Activated T-helper 1 cell treated with anti-CD3 and anti-CD28 coated beads, Interleukin-12 subunit alpha, Interleukin-12 subunit beta, Interleukin-2, Interleukin-4 antibody, amounts not matched to agents 30 ng/mL and 10 ng/mL and 1 ng/mL, durations not matched to agents 14 hours and 24 hours and 36 hours (primary cell): Measurements from ENCODE around the gene SLC25A39. TPM values are rescaled to one million over a fixed set of nuclear protein-coding genes. Genes with fewer than 3 reads are reported as not detected.

Experiments used
- DNase-seq: peaks from one replicate; pipeline ENCODE4 v3.0.0; 2021; ENCODE audit warnings: low spot score
- H3K27ac Mint-ChIP-seq: one replicate; pipeline ENCODE4 v1.8.0; 2021; ENCODE audit warnings: mild to moderate bottlenecking, mixed read lengths
- H3K27me3 Mint-ChIP-seq: one replicate; pipeline ENCODE4 v1.8.0; 2022; ENCODE audit warnings: mild to moderate bottlenecking, moderate library complexity, mixed read lengths; ENCODE audit not compliant: insufficient read depth
- H3K36me3 Mint-ChIP-seq: one replicate; pipeline ENCODE4 v1.8.0; 2021; ENCODE audit warnings: low read depth, mixed read lengths
- H3K4me1 Mint-ChIP-seq: one replicate; pipeline ENCODE4 v1.8.0; 2021; ENCODE audit warnings: low read depth, mixed read lengths
- H3K4me3 Mint-ChIP-seq: one replicate; pipeline ENCODE4 v1.8.0; 2021; ENCODE audit warnings: mild to moderate bottlenecking, moderate library complexity, mixed read lengths
- H3K9me3 Mint-ChIP-seq: one replicate; pipeline ENCODE4 v1.8.0; 2021; ENCODE audit warnings: mixed read lengths
- intact Hi-C: fragments of 100-400 bp; cut with micrococcal nuclease; formaldehyde crosslinking; loops from one replicate; pipeline ENCODE4 v1.15.1; 2024
- total RNA-seq: library from RNA; stranded (reverse); gene quantifications from 2 replicates; pipeline ENCODE4 v1.2.3, GENCODE V29; 2022

Gene SLC25A39
- total RNA-seq, 1 donor from 2014 or later = 169 TPM

DNA sequence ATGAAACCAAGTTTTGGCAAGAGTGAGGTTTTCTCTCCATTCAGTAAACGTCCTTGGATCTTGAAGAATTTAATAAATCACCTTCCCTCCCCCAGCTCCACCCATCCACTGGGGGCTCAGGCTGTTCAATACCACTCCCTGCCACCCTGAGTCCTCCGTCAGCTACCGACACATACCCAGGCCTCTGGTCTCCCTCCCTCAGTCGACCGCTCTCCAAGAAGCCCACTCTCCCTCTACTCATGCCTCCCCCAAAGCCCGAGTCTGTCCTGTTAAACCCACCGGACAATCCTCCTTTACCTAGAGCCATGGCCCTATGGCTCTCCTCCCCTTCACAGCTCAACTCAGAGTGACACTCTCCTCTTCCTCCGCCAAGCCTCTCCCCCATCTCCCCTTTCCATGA lies 37.0 kb downstream of the SLC25A39 start:
- intact Hi-C loops = no loop called here
- Mint-ChIP-seq H3K9me3 (no peaks in the 10 kb centered on the region), H3K4me1 (no peaks in the 10 kb centered on the region), H3K27ac (no peak overlapping the region), H3K27me3 (peaks cover 8% of the 10 kb centered on the region), H3K4me3 (no peak overlapping the region), H3K36me3 (no peaks in the 10 kb centered on the region)
- no peak for DNase-seq

DNA sequence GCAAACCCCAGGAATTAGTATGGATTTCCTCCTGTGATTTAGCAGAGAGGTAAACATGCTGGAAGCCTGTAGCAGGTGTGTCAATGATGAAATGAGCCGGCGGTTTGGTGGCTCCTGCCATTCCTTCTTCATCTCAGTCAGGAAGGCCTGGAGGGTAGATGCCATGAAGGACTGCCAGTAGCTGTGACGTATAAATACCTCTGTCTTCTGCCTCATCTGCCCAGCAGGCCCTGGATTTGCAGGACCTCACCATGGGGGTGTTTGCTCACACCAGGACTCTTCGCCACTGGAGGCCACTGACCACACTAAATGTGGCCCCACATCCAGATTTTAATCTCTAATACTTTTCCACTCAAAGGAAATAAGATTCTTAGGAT lies 40.6 kb downstream of the SLC25A39 start:
- Mint-ChIP-seq H3K36me3 (no peaks in the 10 kb centered on the region), H3K4me1 (peaks cover 13% of the 10 kb centered on the region), H3K4me3 (no peak overlapping the region), H3K27me3 (peaks cover 5% of the 10 kb centered on the region), H3K9me3 (no peaks in the 10 kb centered on the region), H3K27ac (no peak overlapping the region)
- intact Hi-C loops = no loop called here
- no peak for DNase-seq

DNA sequence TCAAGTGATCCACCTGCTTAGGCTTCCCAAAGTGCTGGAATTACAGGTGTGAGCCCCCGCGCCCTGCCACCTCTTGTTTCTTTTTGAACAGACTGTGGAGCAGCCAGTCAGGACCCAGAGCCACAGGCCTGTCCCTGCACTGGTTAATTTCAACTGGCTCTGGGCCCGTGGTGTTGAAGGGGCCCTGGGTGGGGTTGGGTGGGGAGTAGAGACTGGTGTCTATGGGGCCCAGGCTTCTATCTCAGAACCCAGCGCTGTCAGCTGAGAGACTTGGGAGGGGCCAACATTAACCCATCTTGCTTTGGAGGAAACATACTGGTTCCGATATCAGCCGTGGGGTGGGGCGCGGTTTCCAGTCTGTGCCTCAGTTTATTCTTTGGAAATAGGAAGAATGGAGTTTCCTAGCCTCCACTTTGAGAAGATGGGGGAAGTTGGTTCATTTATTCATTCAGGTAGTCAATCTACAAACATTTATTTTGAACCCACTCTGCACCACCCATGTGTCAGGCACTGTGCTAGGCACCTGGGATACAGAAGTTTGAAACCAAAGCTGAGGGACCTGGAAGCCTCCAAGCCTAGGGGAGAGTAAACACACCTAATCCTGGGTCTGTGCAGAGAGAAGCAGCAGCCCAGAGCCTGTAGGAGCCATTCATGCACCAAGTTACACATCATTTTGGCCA lies 41.1 kb downstream of the SLC25A39 start:
- H3K27me3 Mint-ChIP-seq = peaks cover 8% of the 10 kb centered on the region
- H3K4me1 Mint-ChIP-seq = peaks cover 13% of the 10 kb centered on the region

DNA sequence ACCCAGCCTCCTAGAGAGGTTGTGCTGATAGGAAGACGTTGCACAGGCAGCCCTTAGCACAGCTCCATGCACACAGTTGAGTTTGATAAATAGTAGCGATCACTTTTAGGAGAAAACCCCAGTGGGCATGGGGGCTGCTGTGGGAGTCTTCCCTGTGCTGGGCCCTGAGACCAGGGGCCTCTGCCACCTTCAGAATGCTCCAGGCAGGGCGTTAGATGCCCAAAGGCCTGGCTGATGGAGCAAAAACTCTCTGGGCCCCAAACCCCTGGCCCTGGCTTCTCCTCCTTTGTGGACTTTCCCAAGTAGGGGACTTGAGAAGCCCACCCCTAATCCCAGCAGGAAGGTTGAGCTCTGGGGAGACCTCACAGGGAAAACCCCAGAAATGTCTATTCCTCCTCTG lies 42.4 kb downstream of the SLC25A39 start:
- intact Hi-C loops = no loop called here
- Mint-ChIP-seq H3K36me3 (no peaks in the 10 kb centered on the region), H3K27ac (no peak overlapping the region), H3K4me3 (no peak overlapping the region), H3K27me3 (peaks cover 8% of the 10 kb centered on the region), H3K9me3 (no peaks in the 10 kb centered on the region), H3K4me1 (peaks cover 13% of the 10 kb centered on the region)
- DNase-seq = no peak

More for the DNA sequence above, 41.1 kb downstream of the SLC25A39 start:
- H3K36me3 Mint-ChIP-seq = no peaks in the 10 kb centered on the region
- intact Hi-C loops = no loop called here
- H3K4me3 Mint-ChIP-seq = no peak overlapping the region
- H3K9me3 Mint-ChIP-seq = no peaks in the 10 kb centered on the region
- no peak overlapping the region for H3K27ac Mint-ChIP-seq
- DNase-seq = no peak

DNA sequence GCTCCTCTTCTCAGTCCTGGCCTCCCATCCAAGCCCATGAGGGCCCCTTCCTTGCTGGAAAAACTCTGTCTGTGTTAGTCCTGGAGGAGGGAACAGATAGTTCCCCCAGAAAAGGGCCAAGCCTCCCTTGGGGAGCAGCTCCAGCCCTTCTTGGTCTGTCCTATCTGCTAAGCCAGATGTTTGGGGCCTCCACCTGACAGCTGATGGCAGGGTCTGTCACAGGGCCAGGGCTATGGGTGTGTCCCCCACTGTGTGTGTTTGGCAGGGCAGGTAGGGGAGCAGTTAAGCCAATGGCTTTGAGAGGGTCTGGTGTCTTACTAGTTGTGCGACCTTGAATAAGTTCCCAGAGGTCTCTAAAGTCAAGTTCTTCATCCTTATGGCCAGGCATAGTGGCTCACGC lies 43.1 kb downstream of the SLC25A39 start:
- Mint-ChIP-seq H3K4me3 (no peak overlapping the region), H3K27me3 (peaks cover 8% of the 10 kb centered on the region), H3K9me3 (no peaks in the 10 kb centered on the region), H3K27ac (no peak overlapping the region), H3K4me1 (peaks cover 13% of the 10 kb centered on the region), H3K36me3 (no peaks in the 10 kb centered on the region)
- intact Hi-C loops = no loop called here
- no peak for DNase-seq

DNA sequence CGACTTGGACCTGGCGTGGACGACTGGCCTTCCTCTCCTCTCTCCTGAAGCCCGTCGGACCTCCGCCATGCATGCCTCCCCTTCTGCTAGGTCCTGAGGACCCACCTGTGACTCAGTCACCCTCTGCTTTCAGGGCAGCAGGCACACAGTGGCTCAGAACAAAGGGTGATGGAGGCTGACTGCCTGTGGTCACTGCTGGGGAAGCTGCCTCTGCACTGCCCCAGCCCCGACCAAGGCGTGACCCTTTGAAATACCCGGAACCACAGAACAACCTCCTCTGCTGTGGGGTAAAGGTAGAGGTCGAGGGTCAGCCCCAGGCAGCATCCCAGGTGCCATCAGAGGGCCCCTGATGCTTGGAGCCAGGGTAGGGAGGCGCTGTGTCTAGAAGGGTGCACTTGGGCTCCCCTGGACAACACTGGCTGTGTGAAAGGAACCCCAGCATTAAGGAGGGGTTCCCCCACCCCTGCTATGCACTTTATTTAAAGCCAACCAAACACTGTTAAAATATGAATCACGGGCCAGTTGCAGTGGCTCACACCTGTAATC lies 44.2 kb downstream of the SLC25A39 start:
- no peak for DNase-seq
- Mint-ChIP-seq H3K27me3 (peaks cover 8% of the 10 kb centered on the region), H3K9me3 (no peaks in the 10 kb centered on the region), H3K4me3 (no peak overlapping the region), H3K27ac (no peak overlapping the region), H3K4me1 (peaks cover 13% of the 10 kb centered on the region), H3K36me3 (no peaks in the 10 kb centered on the region)
- intact Hi-C loops = no loop called here

DNA sequence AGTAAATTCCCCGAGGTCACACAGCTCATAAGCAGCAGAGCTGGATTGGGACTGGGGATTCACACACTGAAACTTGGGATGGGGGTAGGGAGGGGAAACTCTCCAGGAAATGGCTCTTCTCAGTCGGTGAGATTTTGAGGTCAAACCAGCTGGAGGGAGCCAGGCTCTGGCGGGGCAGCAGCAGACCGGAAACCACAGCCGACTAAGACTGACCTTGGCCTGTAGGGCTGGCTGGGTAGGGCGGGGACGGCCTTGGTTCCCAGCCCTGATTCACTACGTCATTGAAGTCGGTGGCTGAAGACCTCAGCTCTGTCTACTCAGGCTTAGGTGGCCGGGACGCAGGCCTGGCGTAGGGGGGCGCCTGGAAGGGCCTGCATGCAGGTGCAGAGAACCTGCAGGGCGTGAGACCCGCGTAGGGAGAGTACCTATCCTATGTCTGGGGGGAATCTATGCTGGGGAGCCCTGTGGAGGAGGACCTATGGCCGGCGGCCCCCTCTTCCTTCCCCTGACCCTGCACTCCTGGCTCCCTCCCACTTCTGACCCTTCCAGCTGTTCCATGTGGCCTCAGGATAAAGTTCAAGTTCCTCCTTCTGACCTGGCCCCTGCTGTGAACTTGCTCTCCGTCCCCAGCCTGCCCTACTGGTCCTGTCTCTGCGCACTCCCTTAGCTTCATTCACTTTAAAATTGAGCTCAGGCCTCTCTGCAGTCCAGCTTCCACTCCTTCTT lies 44.8 kb downstream of the SLC25A39 start:
- peaks cover 13% of the 10 kb centered on the region for H3K4me1 Mint-ChIP-seq
- no peak overlapping the region for H3K27ac Mint-ChIP-seq
- peaks cover 8% of the 10 kb centered on the region for H3K27me3 Mint-ChIP-seq
- no peaks in the 10 kb centered on the region for H3K9me3 Mint-ChIP-seq
- intact Hi-C loops = no loop called here
- H3K36me3 Mint-ChIP-seq = no peaks in the 10 kb centered on the region
- no peak for DNase-seq
- H3K4me3 Mint-ChIP-seq = no peak overlapping the region

DNA sequence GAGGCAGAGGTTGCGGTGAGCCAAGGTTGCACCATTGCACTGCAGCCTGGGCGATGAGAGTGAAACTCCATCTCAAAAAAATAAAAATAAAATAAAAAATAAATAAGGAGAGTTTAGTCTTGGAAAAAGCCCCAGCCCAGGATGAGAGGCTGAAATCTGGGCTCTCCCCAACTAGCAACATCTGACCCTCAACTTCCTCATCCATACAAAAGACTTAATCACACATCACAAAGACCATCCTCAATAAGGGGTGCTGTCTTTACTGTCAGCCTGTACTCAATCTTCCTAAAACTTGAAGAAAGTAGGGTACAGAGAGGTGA lies 45.3 kb downstream of the SLC25A39 start:
- H3K27me3 Mint-ChIP-seq = peaks cover 8% of the 10 kb centered on the region
- H3K4me1 Mint-ChIP-seq = peaks cover 13% of the 10 kb centered on the region
- H3K4me3 Mint-ChIP-seq = no peak overlapping the region
- H3K36me3 Mint-ChIP-seq = no peaks in the 10 kb centered on the region
- intact Hi-C loops = no loop called here
- no peaks in the 10 kb centered on the region for H3K9me3 Mint-ChIP-seq
- DNase-seq = no peak
- H3K27ac Mint-ChIP-seq = no peak overlapping the region

DNA sequence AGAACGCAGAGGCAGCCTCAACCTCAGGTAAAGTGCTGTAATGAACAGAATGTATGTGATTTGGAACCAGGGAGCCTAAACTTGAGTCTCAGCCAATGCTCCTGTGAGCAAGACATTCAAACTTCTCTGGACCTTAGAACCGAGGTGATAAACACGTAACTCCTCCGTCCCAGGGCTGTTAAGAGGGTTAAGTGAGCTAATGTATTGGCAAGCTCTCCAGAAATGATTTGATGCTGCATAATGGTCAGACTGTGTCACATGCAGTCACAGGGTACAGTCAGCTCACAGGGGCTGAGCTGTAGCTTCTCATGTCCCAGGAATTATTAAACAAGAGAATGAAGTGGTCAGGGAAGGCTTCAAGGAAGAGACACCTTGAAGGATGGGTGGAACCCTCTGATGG lies 46.6 kb downstream of the SLC25A39 start:
- Mint-ChIP-seq H3K9me3 (no peaks in the 10 kb centered on the region), H3K27ac (no peak overlapping the region), H3K4me3 (no peak overlapping the region), H3K36me3 (no peaks in the 10 kb centered on the region), H3K4me1 (peaks cover 13% of the 10 kb centered on the region), H3K27me3 (peaks cover 9% of the 10 kb centered on the region)
- intact Hi-C loops = no loop called here
- DNase-seq = no peak

DNA sequence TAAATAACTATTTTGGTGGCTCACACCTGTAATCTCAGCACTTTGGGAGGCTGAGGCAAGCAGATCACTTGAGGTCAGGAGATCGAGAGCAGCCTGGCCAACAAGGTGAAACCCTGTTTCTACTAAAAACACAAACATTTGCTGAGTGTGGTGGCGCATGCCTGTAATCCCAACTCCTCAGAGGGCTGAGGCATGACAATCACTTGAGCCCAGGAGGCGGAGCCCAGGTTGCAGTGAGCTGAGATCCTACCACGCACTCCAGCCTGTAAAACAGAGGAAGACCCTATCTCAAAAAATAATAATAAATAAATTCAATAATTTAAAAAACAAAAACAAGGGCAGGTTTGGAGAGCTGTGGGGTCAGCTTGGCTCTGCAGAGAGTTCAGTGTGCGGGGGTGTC lies 51.0 kb downstream of the SLC25A39 start:
- no peak overlapping the region for H3K4me3 Mint-ChIP-seq
- no peak overlapping the region for H3K27ac Mint-ChIP-seq
- no peaks in the 10 kb centered on the region for H3K4me1 Mint-ChIP-seq
- H3K36me3 Mint-ChIP-seq = no peaks in the 10 kb centered on the region
- no peaks in the 10 kb centered on the region for H3K9me3 Mint-ChIP-seq
- DNase-seq = no peak
- peaks cover 11% of the 10 kb centered on the region for H3K27me3 Mint-ChIP-seq
- intact Hi-C loops = no loop called here

DNA sequence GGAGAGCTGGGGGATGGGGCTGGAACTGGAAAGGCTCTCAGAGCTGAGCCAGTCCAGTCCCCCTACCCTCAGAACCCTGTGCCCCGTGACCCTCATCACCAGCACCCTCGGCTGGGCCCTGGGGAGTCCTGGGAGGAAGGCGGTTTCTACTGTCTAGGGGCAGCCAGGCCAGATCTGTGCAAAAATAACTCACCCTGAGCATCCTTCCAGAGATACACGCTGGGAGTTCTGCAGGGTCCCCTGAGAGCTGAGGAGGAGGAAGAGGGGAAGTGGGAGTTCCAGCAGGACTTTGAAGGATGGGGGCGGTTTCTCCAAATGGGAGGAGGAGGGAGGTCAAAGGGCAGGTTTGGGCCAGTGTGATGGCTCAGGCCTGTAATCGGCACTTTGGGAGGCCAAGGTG lies 51.7 kb downstream of the SLC25A39 start:
- Mint-ChIP-seq H3K4me1 (no peaks in the 10 kb centered on the region), H3K4me3 (no peak overlapping the region), H3K27ac (no peak overlapping the region), H3K27me3 (peaks cover 7% of the 10 kb centered on the region), H3K36me3 (no peaks in the 10 kb centered on the region), H3K9me3 (no peaks in the 10 kb centered on the region)
- DNase-seq = no peak
- intact Hi-C loops = no loop called here

DNA sequence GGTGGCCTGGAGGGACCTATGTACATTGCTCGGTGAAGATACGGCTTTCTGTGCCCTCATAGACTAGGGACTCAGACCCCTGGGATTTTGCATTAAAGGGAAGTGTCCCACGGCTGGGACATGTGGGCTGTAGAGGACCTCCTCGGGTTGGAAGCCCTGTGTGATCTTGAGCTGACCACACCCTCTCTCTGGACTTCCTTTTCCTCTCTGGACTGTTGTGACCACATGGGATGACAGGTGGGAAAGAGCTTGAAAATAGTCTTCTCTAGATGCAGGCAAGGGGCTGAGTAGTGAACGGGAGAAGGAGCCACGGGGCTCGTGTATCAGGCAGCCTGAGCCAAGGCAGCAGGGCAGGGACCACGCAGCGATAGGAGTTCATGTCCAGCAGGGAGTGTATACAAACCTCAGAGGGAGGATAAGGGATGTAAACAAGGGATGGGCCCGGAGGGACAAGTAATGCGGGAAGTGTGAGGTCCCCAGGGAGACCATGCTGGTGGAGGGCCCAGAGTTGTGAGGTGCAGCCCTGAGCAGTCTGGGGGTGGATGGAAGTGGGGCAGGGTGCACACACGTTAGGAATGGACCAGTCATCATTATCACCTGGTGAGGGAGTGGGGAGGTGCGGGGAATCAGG lies 52.2 kb downstream of the SLC25A39 start:
- DNase-seq = no peak
- Mint-ChIP-seq H3K27ac (no peak overlapping the region), H3K4me3 (no peak overlapping the region), H3K9me3 (no peaks in the 10 kb centered on the region), H3K27me3 (peaks cover 7% of the 10 kb centered on the region), H3K36me3 (no peaks in the 10 kb centered on the region), H3K4me1 (no peaks in the 10 kb centered on the region)
- intact Hi-C loops = no loop called here
